Right cardiac atrium (tissue), 5 donors: ENCODE results near the gene MYBBP1A. TPM values are rescaled to one million over a fixed set of nuclear protein-coding genes. Genes with fewer than 3 reads are reported as not detected.

Source experiments
- ATAC-seq, 2 donors: fragments of 200-7000 bp; cut with Tn5 transposase; one replicate each; pipeline versions ENCODE4 v1.8.0 to v1.9.1; 2020; ENCODE audit warnings: moderate library complexity in 2 of 2, mild to moderate bottlenecking in 1 of 2
- DNase-seq, 3 donors: peaks; one replicate each; pipeline ENCODE4 v3.0.0-alpha.2; 2020
- H3K27ac ChIP-seq: one replicate; pipeline ENCODE4 v1.5.1; 2013; ENCODE audit warnings: mild to moderate bottlenecking, low read length, control low read depth, moderate library complexity
- H3K27me3 ChIP-seq: one replicate; pipeline ENCODE4 v1.6.1; 2013; ENCODE audit not compliant: control insufficient read depth, insufficient read depth
- H3K4me1 ChIP-seq: one replicate; pipeline ENCODE4 v1.6.1; 2013; ENCODE audit warnings: low read length; ENCODE audit not compliant: control insufficient read depth, insufficient read depth
- H3K4me3 ChIP-seq: one replicate; pipeline ENCODE4 v1.5.1; 2013; ENCODE audit warnings: low read length, control low read depth
- H3K9me3 ChIP-seq: one replicate; pipeline ENCODE4 v1.6.1; 2013; ENCODE audit warnings: low read length; ENCODE audit not compliant: control insufficient read depth
- WGBS: extraction: QIAGEN DNeasy Blood & Tissue Kit; methylation state at CpG from one replicate; pipeline ENCODE4 v1.1.7; 2013; 5-methylcytosine and 5-hydroxymethylcytosine counted together
- intact Hi-C, 4 donors: fragments of 100-400 bp; cut with DNase I; formaldehyde crosslinking; loops; one replicate each; pipeline versions ENCODE4 v1.11.0 to v1.14.0; 2022 to 2023
- polyA plus RNA-seq: library from polyadenylated mRNA; stranded (reverse); fragments of 200-250 nt; gene quantifications from one replicate; pipeline ENCODE4 v1.2.3, GENCODE V29; 2013
- total RNA-seq, 4 donors: library from RNA; stranded (reverse); fragmentation: NEBNext Ultra II Directional; extraction: Animal tissue kit (Norgen Biotek cat#: 25700); gene quantifications; one replicate each; pipeline ENCODE4 v1.2.1, GENCODE V29; 2021
- donor health status: healthy with polysubstance abuse.
- donor health status: DM: no; HTN: yes; CAD: no.
- donor health status: DM: no; HTN: no; CAD: no.
- donor health status: DM: no; HTN: yes; CAD: no; lungs with severe emphysema.
- donor health status: DM: yes; HTN: yes; CAD: no.

Gene MYBBP1A
- total and polyA plus RNA-seq, 5 donors = 15.9 to 28.5 (median 22.1) TPM

GRCh38 chr17:4497101-4497824 lies 57.9 kb downstream of the MYBBP1A start:
- H3K4me1 ChIP-seq = no peaks in the 10 kb centered on the region
- WGBS = 67% methylated on average over 23 of the region's 23 CpGs
- no peak overlapping the region for H3K27ac ChIP-seq
- ATAC-seq = no peak
- intact Hi-C loops = no loop called here
- no peaks in the 10 kb centered on the region for H3K9me3 ChIP-seq
- no peaks in the 10 kb centered on the region for H3K27me3 ChIP-seq
- no peak overlapping the region for H3K4me3 ChIP-seq
- peak in 2 of 3 donors; percentile 32 to 38 for DNase-seq

DNA sequence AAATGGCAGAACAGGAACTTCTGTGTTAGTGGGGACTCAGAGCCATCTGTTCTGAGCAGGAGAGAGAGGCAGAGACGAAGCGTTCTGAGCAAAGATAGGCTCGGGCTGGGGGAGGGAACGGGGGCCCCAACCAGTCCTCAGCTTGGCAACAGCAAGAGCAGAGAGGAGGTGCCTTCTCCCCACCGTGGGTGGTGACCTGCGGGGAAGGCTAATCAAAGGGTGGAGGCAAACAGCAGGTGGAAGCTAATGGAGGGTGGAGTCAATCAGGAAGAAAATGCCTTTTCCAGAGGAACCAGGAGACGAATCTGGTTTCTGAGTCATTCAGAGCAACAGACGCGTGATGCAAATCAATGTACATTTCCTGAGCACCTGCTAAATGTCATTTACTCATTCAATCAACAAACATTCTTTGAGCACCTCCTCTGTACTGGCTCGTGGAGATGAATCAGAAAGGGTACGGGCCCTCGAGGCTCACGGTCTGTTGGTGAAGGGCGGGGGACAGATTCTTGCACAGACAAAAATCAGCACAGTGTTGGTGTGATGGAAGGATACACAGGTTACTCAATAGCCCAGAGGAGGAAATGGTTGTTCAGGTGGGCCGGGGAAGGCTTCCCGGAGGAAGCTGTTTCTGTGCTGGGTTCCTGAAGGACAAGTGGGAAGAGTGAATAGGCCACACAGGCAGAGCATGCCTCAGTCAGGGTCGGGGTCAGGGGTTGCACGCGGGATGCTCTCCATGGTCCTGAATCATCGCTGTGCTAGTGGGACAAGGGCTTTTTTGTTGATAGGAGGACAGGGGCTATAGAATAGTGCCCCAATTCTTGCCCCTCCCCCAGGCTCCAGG lies 62.2 kb downstream of the MYBBP1A start:
- DNase-seq (peak in 2 of 3 donors; percentile 77), ATAC-seq (peak in 1 of 2 donors; percentile 26)
- intact Hi-C loops = no loop called here
- H3K4me1 ChIP-seq = no peaks in the 10 kb centered on the region
- H3K9me3 ChIP-seq = no peaks in the 10 kb centered on the region
- H3K4me3 ChIP-seq = no peak overlapping the region
- no peaks in the 10 kb centered on the region for H3K27me3 ChIP-seq
- WGBS = 46% methylated on average over 20 of the region's 20 CpGs
- no peak overlapping the region for H3K27ac ChIP-seq

DNA sequence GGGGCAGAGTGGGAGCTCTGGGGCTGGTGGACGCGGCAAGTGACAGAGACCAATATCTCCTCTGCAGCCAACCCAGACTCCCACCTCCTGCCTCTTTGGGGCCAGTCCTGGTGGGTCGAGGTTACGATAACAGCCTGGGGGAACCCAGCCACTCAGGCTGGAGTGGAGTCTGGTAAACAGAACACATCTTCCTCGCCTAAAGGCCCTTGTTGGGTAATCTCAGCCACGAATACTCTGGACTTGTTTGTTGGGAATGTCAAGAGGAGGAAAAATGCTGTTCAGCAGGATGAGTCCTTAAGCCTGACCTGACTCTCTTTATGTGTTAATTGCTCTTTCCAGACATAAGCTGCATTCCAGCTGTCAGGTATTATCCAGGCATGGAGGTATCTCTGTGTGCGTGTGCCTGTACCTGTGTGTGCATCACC lies 64.5 kb downstream of the MYBBP1A start:
- intact Hi-C loops = no loop called here
- Histone ChIP-seq H3K4me1 (no peaks in the 10 kb centered on the region), H3K9me3 (no peaks in the 10 kb centered on the region), H3K4me3 (no peak overlapping the region), H3K27me3 (no peaks in the 10 kb centered on the region), H3K27ac (no peak overlapping the region)
- no peak for ATAC-seq
- no peak for DNase-seq
- 84% methylated on average over 7 of the region's 7 CpGs for WGBS

DNA sequence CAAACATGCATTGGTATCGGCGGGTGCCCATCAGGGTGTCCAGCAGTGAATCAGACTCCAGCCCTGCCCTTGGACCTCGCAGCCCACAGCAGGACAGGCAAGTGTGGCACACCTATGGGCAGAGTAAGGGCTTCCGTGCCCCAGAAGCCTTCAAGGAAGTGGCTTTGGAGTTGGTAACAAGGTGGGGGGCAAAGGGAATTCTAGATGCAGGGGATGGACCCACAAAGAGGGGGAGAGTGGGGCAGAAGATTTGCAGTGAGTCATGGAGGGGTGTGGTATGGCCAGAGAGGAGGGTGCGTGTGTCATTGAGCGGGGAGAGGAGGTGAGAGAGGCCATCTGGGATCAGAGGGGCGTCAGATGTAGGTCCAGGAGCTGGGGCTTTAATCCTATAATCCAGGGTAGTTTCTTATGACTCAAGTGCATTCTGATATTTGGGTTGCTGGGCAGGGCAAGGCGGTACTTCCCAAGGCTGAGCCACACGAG lies 65.0 kb downstream of the MYBBP1A start:
- ATAC-seq (no peak), DNase-seq (no peak)
- Histone ChIP-seq H3K4me3 (no peak overlapping the region), H3K4me1 (no peaks in the 10 kb centered on the region), H3K9me3 (no peaks in the 10 kb centered on the region), H3K27me3 (no peaks in the 10 kb centered on the region), H3K27ac (no peak overlapping the region)
- intact Hi-C loops = no loop called here
- WGBS = 86% methylated on average over 9 of the region's 9 CpGs

DNA sequence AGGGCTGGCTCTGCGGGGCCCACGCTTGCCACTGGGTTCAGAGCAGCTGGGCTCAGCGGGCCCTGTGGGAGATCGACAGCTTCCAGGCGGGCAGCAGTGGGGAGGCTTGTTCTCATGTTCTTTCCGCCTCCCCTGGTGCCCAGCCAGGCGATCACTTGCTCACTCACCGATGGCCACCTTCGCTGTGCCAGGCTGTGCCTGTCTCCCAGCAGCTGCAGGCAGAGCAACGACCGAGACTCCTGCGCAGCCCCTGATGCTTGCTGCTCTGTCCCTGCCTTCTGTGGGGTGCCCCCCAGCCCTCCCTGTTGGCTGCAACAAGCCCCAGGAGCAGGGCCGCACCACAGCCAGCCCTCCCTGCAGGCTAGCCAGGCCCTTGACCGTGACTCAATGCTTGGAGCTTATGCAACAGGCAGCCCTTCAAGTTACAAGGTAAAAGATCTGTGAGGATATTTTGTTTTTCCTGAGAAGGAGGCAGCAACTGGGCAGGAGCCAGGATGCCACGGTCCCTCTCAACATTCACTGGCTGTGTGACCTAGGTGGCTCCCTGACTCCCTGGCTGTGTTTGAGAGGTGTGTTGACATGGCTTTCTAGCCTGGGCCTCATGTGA lies 66.1 kb downstream of the MYBBP1A start:
- no peaks in the 10 kb centered on the region for H3K9me3 ChIP-seq
- no peaks in the 10 kb centered on the region for H3K27me3 ChIP-seq
- no peak overlapping the region for H3K4me3 ChIP-seq
- no peaks in the 10 kb centered on the region for H3K4me1 ChIP-seq
- 91% methylated on average over 15 of the region's 15 CpGs for WGBS
- intact Hi-C loops = no loop called here
- DNase-seq (no peak), ATAC-seq (no peak)
- no peak overlapping the region for H3K27ac ChIP-seq

Other genes starting within 250 kb of the MYBBP1A start
- 10 to 100 TPM; 50.0 to 55.1 (median 52.3) TPM for gene UBE2G1, start 188.7 kb downstream of the MYBBP1A start, total RNA-seq
- gene UBE2G1, start 188.7 kb downstream of the MYBBP1A start, polyA plus RNA-seq = 24.0 TPM
- gene SPNS3, start 121.4 kb downstream of the MYBBP1A start, total RNA-seq = under 1 TPM in 2 of 4 donors, not detected in 2; 0.29 to 0.45 TPM
- gene SPNS3, start 121.4 kb downstream of the MYBBP1A start, polyA plus RNA-seq = 0.23 TPM
- gene SPNS2, start 56.5 kb downstream of the MYBBP1A start, total RNA-seq = 10 to 100 TPM in 2 of 4 donors, 1 to 10 TPM in 2; 9.6 to 12.7 (median 10.3) TPM
- gene SPNS2, start 56.5 kb downstream of the MYBBP1A start, polyA plus RNA-seq = 16.2 TPM
- not detected for gene GGT6, start 5.2 kb upstream of the MYBBP1A start, total RNA-seq
- gene GGT6, start 5.2 kb upstream of the MYBBP1A start, polyA plus RNA-seq = not detected
- 10 to 100 TPM; 10.7 to 20.8 (median 14.2) TPM for gene SMTNL2, start 29.1 kb upstream of the MYBBP1A start, total RNA-seq
- 5.8 TPM for gene SMTNL2, start 29.1 kb upstream of the MYBBP1A start, polyA plus RNA-seq
- gene ALOX15, start 86.3 kb upstream of the MYBBP1A start, total RNA-seq = 1 to 10 TPM in 2 of 4 donors, under 1 TPM in 1, not detected in 1; 0.91 to 2.0 (median 1.0) TPM
- 0.05 TPM for gene ALOX15, start 86.3 kb upstream of the MYBBP1A start, polyA plus RNA-seq
- 10 to 100 TPM; 29.7 to 40.9 (median 36.7) TPM for gene PELP1, start 148.8 kb upstream of the MYBBP1A start, total RNA-seq
- gene PELP1, start 148.8 kb upstream of the MYBBP1A start, polyA plus RNA-seq = 21.1 TPM
- gene ARRB2, start 155.2 kb upstream of the MYBBP1A start, total RNA-seq = 10 to 100 TPM; 21.6 to 35.1 (median 25.5) TPM
- 17.0 TPM for gene ARRB2, start 155.2 kb upstream of the MYBBP1A start, polyA plus RNA-seq
- gene MED11, start 176.0 kb upstream of the MYBBP1A start, total RNA-seq = 10 to 100 TPM; 17.8 to 21.6 (median 21.0) TPM
- 47.6 TPM for gene MED11, start 176.0 kb upstream of the MYBBP1A start, polyA plus RNA-seq
- gene ZMYND15, start 184.4 kb upstream of the MYBBP1A start, total RNA-seq = under 1 TPM; 0.20 to 0.53 (median 0.33) TPM
- gene ZMYND15, start 184.4 kb upstream of the MYBBP1A start, polyA plus RNA-seq = 0.23 TPM
- 1 to 10 TPM; 5.0 to 6.3 (median 5.5) TPM for gene CXCL16, start 184.5 kb upstream of the MYBBP1A start, total RNA-seq
- 2.5 TPM for gene CXCL16, start 184.5 kb upstream of the MYBBP1A start, polyA plus RNA-seq
- gene TM4SF5, start 216.5 kb upstream of the MYBBP1A start, total RNA-seq = not detected
- gene TM4SF5, start 216.5 kb upstream of the MYBBP1A start, polyA plus RNA-seq = not detected
- gene VMO1, start 231.0 kb upstream of the MYBBP1A start, total RNA-seq = 1 to 10 TPM in 3 of 4 donors, under 1 TPM in 1; 0.45 to 1.6 (median 1.4) TPM
- 0.70 TPM for gene VMO1, start 231.0 kb upstream of the MYBBP1A start, polyA plus RNA-seq
- gene GLTPD2, start 233.6 kb upstream of the MYBBP1A start, total RNA-seq = not detected
- gene GLTPD2, start 233.6 kb upstream of the MYBBP1A start, polyA plus RNA-seq = not detected
- gene PSMB6, start 240.8 kb upstream of the MYBBP1A start, total RNA-seq = 100 to 1,000 TPM; 149 to 163 (median 151) TPM
- gene PSMB6, start 240.8 kb upstream of the MYBBP1A start, polyA plus RNA-seq = 234 TPM